LNCAP (cell line): ENCODE results near the gene MRTFA.
A peak's percentile ranks its signal among the peaks of the same experiment; 100 is the strongest.

ENCODE experiments used
- CTCF ChIP-seq: fragments of 450-650 bp; IDR thresholded peaks from 2 replicates; pipeline ENCODE4 v1.5.1; 2017; ENCODE audit warnings: mild to moderate bottlenecking

MRTFA gene

GRCh38 chr22:40499209-40499623 lies 137.3 kb downstream of the MRTFA start:
- no peak for TF ChIP-seq CTCF

- TF ChIP-seq CTCF, result no peak
These were observed 137.9 kb downstream of the MRTFA start for GRCh38 chr22:40498420-40499208.

- no peak for TF ChIP-seq CTCF
These were observed 143.1 kb downstream of the MRTFA start for GRCh38 chr22:40493441-40493840.

GRCh38 chr22:40491990-40492631 lies 144.4 kb downstream of the MRTFA start:
- TF ChIP-seq CTCF, result no peak

- TF ChIP-seq CTCF, result peak; percentile 86
These were observed 148.8 kb downstream of the MRTFA start for GRCh38 chr22:40487663-40488249.

- TF ChIP-seq CTCF, result no peak
These were observed 149.4 kb downstream of the MRTFA start for GRCh38 chr22:40486962-40487602.

- TF ChIP-seq CTCF, result no peak
These were observed 150.5 kb downstream of the MRTFA start for GRCh38 chr22:40485813-40486667.
